HEK293 (cell line): ENCODE results near the gene CACTIN.

Experiments
- CTCF ChIP-seq: fragments of 450-650 bp; formaldehyde crosslinking; IDR thresholded peaks from 2 replicates; pipeline ENCODE4 v1.5.1; 2016; ENCODE audit warnings: missing biosample characterization, missing genetic modification characterization
- ELK4 ChIP-seq: IDR thresholded peaks from 2 replicates; pipeline ENCODE4 v1.6.1; 2011; ENCODE audit warnings: mild to moderate bottlenecking, low read depth, low read length, borderline replicate concordance
- GFI1B ChIP-seq: fragments of 450-650 bp; formaldehyde crosslinking; IDR thresholded peaks from 2 replicates; pipeline ENCODE4 v1.5.1; 2016; ENCODE audit warnings: missing biosample characterization, missing genetic modification characterization
- REST ChIP-seq: fragments of 450-650 bp; formaldehyde crosslinking; IDR thresholded peaks from 2 replicates; pipeline ENCODE4 v1.5.1; 2016; ENCODE audit warnings: missing biosample characterization, missing genetic modification characterization
- ZFP41 ChIP-seq: fragments of 450-650 bp; formaldehyde crosslinking; IDR thresholded peaks from 2 replicates; pipeline ENCODE4 v1.5.1; 2016; ENCODE audit warnings: missing biosample characterization, missing genetic modification characterization, borderline replicate concordance
- ZNF138 ChIP-seq: fragments of 450-650 bp; formaldehyde crosslinking; IDR thresholded peaks from 2 replicates; pipeline ENCODE4 v1.5.1; 2016; ENCODE audit warnings: missing biosample characterization, missing genetic modification characterization, borderline replicate concordance
- ZNF223 ChIP-seq: fragments of 450-650 bp; formaldehyde crosslinking; IDR thresholded peaks from 2 replicates; pipeline ENCODE4 v1.5.1; 2016; ENCODE audit warnings: missing biosample characterization, missing genetic modification characterization
- ZNF449 ChIP-seq: fragments of 450-650 bp; formaldehyde crosslinking; IDR thresholded peaks from 2 replicates; pipeline ENCODE4 v1.5.1; 2017; ENCODE audit warnings: missing biosample characterization, mild to moderate bottlenecking, missing genetic modification characterization, moderate library complexity
- ZNF639 ChIP-seq: fragments of 450-650 bp; formaldehyde crosslinking; IDR thresholded peaks from 2 replicates; pipeline ENCODE4 v1.5.1; 2016; ENCODE audit warnings: missing biosample characterization, missing genetic modification characterization
- ZNF843 ChIP-seq: fragments of 450-650 bp; formaldehyde crosslinking; IDR thresholded peaks from 2 replicates; pipeline ENCODE4 v1.5.1; 2016; ENCODE audit warnings: missing biosample characterization, missing genetic modification characterization

GRCh38 chr19:3617463-3617862 is 9.1 kb downstream of the CACTIN start:
- no peak for TF ChIP-seq CTCF
- TF ChIP-seq ZNF449 (tag by site-specific recombination) = no peak
- TF ChIP-seq REST (tag by site-specific recombination) = no peak
- TF ChIP-seq GFI1B (tag by site-specific recombination) = no peak
- TF ChIP-seq ZNF843 (tag by site-specific recombination) = no peak
- TF ChIP-seq ZNF138 = no peak
- no peak for TF ChIP-seq ELK4
- no peak for TF ChIP-seq ZNF223
- TF ChIP-seq ZNF639 = no peak
- TF ChIP-seq ZFP41 = no peak
